HG03196 (cell line): ENCODE results near the gene CEP250.
"Not testable (repeated sequence)": the region's sequence is repeated elsewhere in the genome, so short reads cannot be mapped to it uniquely, and the experiment has no call there.

Experiments
- ATAC-seq: cut with Tn5 transposase; IDR thresholded peaks from one replicate; pipeline ENCODE4 v1.9.1; 2021; ENCODE audit not compliant: unreplicated experiment

The CEP250 gene

GRCh38 chr20:35454881-35455609 lies at the start of gene CEP250:
Gene CEP250 (plus strand): TSS chr20:35455598. CDS start chr20:35462368, 6,770 bp downstream.
- ATAC-seq, result peak; percentile 88

- ATAC-seq, result no peak
Measured at GRCh38 chr20:35405775-35406174, 49.6 kb upstream of the CEP250 start.

GRCh38 chr20:35408270-35408669 lies 47.1 kb upstream of the CEP250 start:
- ATAC-seq, result no peak

- no peak for ATAC-seq
Measured at GRCh38 chr20:35409542-35409941, 45.9 kb upstream of the CEP250 start.

GRCh38 chr20:35410613-35411012 lies 44.8 kb upstream of the CEP250 start:
- no peak for ATAC-seq

- no peak for ATAC-seq
Measured at GRCh38 chr20:35421322-35421721, 34.1 kb upstream of the CEP250 start.

- no peak for ATAC-seq
Measured at GRCh38 chr20:35431621-35432429, 23.6 kb upstream of the CEP250 start.

- no peak for ATAC-seq
Measured at GRCh38 chr20:35432430-35432735, 23.0 kb upstream of the CEP250 start.

GRCh38 chr20:35433337-35433736 lies 22.1 kb upstream of the CEP250 start:
- no peak for ATAC-seq

GRCh38 chr20:35434085-35435005 lies 21.1 kb upstream of the CEP250 start:
- no peak for ATAC-seq

GRCh38 chr20:35436177-35436573 lies 19.2 kb upstream of the CEP250 start:
- ATAC-seq, result no peak

GRCh38 chr20:35437599-35437998 lies 17.8 kb upstream of the CEP250 start:
- no peak for ATAC-seq

- ATAC-seq, result no peak
Measured at GRCh38 chr20:35443003-35443402, 12.4 kb upstream of the CEP250 start.

- no peak for ATAC-seq
Measured at GRCh38 chr20:35444226-35444625, 11.2 kb upstream of the CEP250 start.

GRCh38 chr20:35446356-35447078 lies 8.9 kb upstream of the CEP250 start:
- no peak for ATAC-seq

- ATAC-seq, result peak; percentile 74
Measured at GRCh38 chr20:35447082-35447789, 8.2 kb upstream of the CEP250 start.

GRCh38 chr20:35448788-35449373 lies 6.5 kb upstream of the CEP250 start:
- no peak for ATAC-seq

GRCh38 chr20:35449855-35450254 lies 5.5 kb upstream of the CEP250 start:
- not testable (repeated sequence) for ATAC-seq

GRCh38 chr20:35451295-35451694 lies 4.1 kb upstream of the CEP250 start:
- ATAC-seq, result no peak

GRCh38 chr20:35453647-35454046 lies 1.8 kb upstream of the CEP250 start:
- no peak for ATAC-seq
